Gastroesophageal sphincter (tissue), 3 donors: ENCODE measurements around the gene CD3E.

Source experiments
- POLR2A ChIP-seq, 2 donors: fragments of 450-650 bp; IDR thresholded peaks; one replicate each; pipeline ENCODE4 v1.6.1; 2017; ENCODE audit warnings: antibody characterized with exemption in 2 of 2, mild to moderate bottlenecking in 2 of 2, moderate library complexity in 1 of 2
- TF ChIP-seq, protein P1 (sequence below), 4 experiments: fragments of 200-600 bp in 2 of 4; fragments of 450-650 bp in 2 of 4; sonication (generic) in 1 of 4; IDR thresholded peaks; one replicate each; pipeline ENCODE4 v1.5.1; 2017 to 2019; ENCODE audit warnings: antibody characterized with exemption in 4 of 4, mild to moderate bottlenecking in 2 of 4, moderate library complexity in 2 of 4

DNA sequence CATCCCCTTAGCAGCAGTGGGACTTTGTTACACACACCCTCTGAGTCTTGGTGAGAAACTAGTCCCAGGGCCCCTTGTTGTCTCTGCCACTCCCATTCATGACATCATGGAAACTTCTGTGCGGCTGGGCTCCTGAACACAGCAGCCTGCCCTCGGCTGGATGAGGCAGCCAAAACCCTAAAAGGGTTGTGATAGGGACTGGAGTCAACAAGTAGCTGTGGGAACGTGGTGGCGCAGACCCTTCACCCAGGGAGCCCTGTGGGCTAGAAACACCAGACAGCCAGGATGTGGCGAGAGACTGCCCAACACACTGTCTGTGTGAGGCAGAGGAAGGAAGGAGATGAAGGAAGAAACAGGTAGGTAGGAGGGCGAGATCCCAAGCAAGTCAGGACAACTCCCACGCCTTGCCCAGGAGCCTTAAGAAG is 34.1 kb downstream of the CD3E start:
- TF ChIP-seq, protein P1, sequence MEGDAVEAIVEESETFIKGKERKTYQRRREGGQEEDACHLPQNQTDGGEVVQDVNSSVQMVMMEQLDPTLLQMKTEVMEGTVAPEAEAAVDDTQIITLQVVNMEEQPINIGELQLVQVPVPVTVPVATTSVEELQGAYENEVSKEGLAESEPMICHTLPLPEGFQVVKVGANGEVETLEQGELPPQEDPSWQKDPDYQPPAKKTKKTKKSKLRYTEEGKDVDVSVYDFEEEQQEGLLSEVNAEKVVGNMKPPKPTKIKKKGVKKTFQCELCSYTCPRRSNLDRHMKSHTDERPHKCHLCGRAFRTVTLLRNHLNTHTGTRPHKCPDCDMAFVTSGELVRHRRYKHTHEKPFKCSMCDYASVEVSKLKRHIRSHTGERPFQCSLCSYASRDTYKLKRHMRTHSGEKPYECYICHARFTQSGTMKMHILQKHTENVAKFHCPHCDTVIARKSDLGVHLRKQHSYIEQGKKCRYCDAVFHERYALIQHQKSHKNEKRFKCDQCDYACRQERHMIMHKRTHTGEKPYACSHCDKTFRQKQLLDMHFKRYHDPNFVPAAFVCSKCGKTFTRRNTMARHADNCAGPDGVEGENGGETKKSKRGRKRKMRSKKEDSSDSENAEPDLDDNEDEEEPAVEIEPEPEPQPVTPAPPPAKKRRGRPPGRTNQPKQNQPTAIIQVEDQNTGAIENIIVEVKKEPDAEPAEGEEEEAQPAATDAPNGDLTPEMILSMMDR (IDR thresholded peaks at IDR 0.05): no peak
- no peak for TF ChIP-seq POLR2A (IDR thresholded peaks at IDR 0.05)
